Activated naive CD8-positive, alpha-beta T cell treated with anti-CD3 and anti-CD28 coated beads for 36 hours (primary cell): ENCODE measurements around the gene STKLD1. TPM values are rescaled to one million over a fixed set of nuclear protein-coding genes. Genes with fewer than 3 reads are reported as not detected.
A peak's percentile ranks its signal among the peaks of the same experiment; 100 is the strongest.
"Not testable (repeated sequence)": the region's sequence is repeated elsewhere in the genome, so short reads cannot be mapped to it uniquely, and the experiment has no call there.

Experiments used
- DNase-seq: peaks from one replicate; pipeline ENCODE4 v3.0.0; 2021
- H3K27ac Mint-ChIP-seq: one replicate; pipeline ENCODE4 v1.8.0; 2022; ENCODE audit warnings: mild to moderate bottlenecking, moderate library complexity, mixed read lengths
- H3K27me3 Mint-ChIP-seq: one replicate; pipeline ENCODE4 v1.8.0; 2022; ENCODE audit warnings: mild to moderate bottlenecking, mixed read lengths
- H3K36me3 Mint-ChIP-seq: one replicate; pipeline ENCODE4 v1.8.0; 2021; ENCODE audit warnings: mild to moderate bottlenecking, mixed read lengths
- H3K4me1 Mint-ChIP-seq: one replicate; pipeline ENCODE4 v1.8.0; 2021; ENCODE audit warnings: mixed read lengths
- H3K4me3 Mint-ChIP-seq: one replicate; pipeline ENCODE4 v1.8.0; 2022; ENCODE audit warnings: mild to moderate bottlenecking, moderate library complexity, mixed read lengths
- H3K9me3 Mint-ChIP-seq: one replicate; pipeline ENCODE4 v1.8.0; 2022; ENCODE audit warnings: mixed read lengths
- total RNA-seq, 2 experiments: library from RNA; stranded (reverse); gene quantifications; one replicate each; pipeline ENCODE4 v1.2.3, GENCODE V29; 2021

The STKLD1 gene
- total RNA-seq, 2 experiments from 2014 or later, result 0.16 to 0.31 TPM

DNA sequence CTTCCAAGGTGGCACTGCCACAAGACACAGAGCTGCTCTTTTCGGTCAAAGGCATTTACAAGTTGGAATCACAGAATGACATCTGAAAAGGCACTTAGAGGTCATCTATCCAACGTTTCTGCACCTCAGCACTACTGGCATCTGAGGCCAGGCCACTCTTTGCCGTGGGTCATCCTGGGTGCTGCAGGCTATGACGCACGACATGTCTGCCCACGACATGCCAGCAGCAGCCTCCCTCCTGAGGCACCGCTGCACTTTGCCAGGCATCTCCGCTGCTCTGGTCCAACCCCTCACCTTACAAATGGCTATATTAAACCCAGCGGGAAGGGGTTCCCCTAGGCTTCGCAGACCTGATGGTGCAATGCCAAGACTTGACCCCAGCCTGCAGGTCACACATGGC, 8.4 kb upstream of the STKLD1 start:
- H3K27me3 Mint-ChIP-seq, result no peaks in the 10 kb centered on the region
- H3K9me3 Mint-ChIP-seq, result no peaks in the 10 kb centered on the region
- peaks cover 49% of the 10 kb centered on the region for H3K4me1 Mint-ChIP-seq
- no peak overlapping the region for H3K4me3 Mint-ChIP-seq
- DNase-seq, result no peak
- peaks cover 45% of the 10 kb centered on the region for H3K36me3 Mint-ChIP-seq
- H3K27ac Mint-ChIP-seq, result no peak overlapping the region

DNA sequence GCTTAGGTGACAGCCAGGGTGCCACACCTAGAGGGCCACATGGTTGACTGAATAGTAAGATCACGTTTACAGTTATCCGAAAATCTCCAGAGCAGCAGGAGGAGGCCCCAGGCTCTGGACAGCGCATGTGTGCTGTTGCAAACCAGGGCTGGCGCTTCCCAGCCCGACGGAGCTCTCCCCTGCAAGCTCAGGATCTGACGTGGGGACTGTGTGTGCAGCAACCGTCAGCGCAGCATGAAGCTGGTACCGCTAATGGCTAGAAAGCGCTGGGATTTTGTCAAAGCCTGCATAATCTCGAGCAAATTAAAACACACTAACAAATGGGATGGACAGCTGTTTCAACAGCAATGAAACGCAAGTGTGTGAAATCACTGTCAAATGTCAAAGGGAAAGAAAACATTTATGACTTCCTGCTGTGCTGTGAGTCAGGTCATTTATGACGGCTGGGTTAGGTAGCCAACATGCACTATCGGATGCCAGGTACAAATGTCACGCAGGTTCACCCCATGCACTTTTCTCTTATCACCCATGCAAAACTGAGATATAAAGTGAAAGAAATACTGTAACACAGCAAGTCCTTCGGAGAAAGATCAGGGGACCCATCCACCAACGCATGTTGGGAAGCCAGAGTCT, 7.8 kb upstream of the STKLD1 start:
- H3K4me1 Mint-ChIP-seq, result peaks cover 54% of the 10 kb centered on the region
- H3K27me3 Mint-ChIP-seq, result no peaks in the 10 kb centered on the region
- H3K9me3 Mint-ChIP-seq, result no peaks in the 10 kb centered on the region
- H3K27ac Mint-ChIP-seq, result peak overlapping the region; percentile 95
- H3K36me3 Mint-ChIP-seq, result peaks cover 49% of the 10 kb centered on the region
- peak overlapping the region; percentile 60 for H3K4me3 Mint-ChIP-seq
- no peak for DNase-seq

DNA sequence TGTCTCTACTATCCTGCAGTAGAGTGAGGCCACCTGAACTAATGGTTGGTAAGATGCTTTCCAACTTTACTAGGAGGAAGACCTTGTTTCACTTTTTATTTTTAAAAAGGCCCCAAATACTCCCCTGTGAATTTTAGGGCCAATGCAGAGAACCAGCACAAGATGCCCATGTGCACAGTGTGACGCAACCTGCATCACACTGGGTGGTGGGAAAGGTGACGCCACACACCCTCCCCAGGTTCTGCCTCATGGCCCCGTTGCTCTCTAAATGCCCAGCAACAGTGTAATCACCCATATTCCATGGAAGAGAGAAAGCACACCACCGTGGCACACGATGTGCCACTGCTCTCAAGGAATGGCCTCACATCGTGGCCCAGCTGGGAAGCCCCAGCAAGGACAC, 6.7 kb upstream of the STKLD1 start:
- Mint-ChIP-seq H3K27me3 (no peaks in the 10 kb centered on the region), H3K4me3 (peak overlapping the region; percentile 32), H3K4me1 (peaks cover 58% of the 10 kb centered on the region), H3K9me3 (no peaks in the 10 kb centered on the region), H3K27ac (peak overlapping the region; percentile 95), H3K36me3 (peaks cover 52% of the 10 kb centered on the region)
- no peak for DNase-seq

DNA sequence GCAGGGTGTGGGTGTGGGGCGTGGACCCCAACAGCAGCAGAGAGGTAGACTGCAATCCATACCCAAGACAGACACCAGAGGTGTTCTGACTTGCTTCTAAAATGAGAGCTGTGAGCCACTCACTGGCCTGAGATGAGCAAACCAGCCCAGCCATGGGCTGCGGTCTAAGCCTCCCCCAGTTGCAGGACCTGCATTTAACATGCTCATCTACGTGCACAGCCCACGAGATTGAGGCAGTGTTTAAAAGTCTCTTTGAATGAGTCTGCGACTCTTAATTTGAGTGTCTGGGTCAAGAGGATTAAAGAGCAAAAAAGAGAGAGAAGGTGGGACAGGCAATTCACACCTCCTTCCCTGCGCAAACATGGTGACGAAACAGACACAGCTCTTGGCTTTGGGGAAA, 6.2 kb upstream of the STKLD1 start:
- Mint-ChIP-seq H3K9me3 (no peaks in the 10 kb centered on the region), H3K27me3 (no peaks in the 10 kb centered on the region), H3K36me3 (peaks cover 55% of the 10 kb centered on the region), H3K4me3 (peak overlapping the region; percentile 77), H3K4me1 (peaks cover 60% of the 10 kb centered on the region), H3K27ac (peak overlapping the region; percentile 95)
- DNase-seq, result no peak

DNA sequence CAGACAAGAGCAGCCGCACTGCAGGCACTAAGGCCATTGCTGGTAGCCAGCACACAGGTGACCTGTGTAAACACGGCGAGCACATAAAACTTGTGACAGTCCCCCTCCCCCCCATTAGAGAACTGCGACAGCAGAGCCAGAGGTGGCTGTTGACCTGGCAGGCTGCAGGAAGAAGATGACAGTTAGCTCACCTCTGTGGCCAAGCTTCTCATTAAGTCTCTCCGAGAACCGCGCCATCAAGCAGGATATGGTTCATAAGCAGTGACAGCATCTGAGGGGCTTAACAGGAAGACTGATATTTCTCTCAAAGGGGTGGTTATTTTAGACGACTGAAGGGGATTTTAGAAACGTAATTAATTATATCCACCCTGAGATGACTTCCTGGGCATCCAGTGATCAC, 5.5 kb upstream of the STKLD1 start:
- H3K27ac Mint-ChIP-seq, result peak overlapping the region; percentile 95
- DNase-seq, result peak; percentile 49
- no peaks in the 10 kb centered on the region for H3K9me3 Mint-ChIP-seq
- peaks cover 56% of the 10 kb centered on the region for H3K36me3 Mint-ChIP-seq
- peak overlapping the region; percentile 77 for H3K4me3 Mint-ChIP-seq
- peaks cover 60% of the 10 kb centered on the region for H3K4me1 Mint-ChIP-seq
- no peaks in the 10 kb centered on the region for H3K27me3 Mint-ChIP-seq

DNA sequence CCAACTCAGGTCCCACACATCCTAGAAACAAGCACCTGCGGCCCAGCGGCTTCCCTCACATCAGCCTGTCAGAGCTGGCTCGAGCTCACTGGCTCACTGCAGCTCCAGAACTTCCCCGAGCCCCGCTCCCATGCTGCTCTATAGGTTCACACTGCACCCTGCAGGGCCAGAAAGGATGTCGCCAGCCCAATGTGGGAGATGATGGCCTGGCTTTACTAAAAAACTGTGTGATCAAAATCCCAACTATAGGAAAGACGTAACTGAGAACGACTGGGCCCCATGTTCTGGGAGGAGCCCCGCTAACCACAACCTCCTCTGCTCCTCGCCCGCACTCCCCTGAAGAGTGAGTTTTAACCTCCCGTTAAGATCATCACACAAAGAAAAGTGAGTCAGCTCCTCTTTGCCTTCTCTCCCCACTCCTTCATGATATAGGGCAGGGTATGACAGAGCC, 4.9 kb upstream of the STKLD1 start:
- Mint-ChIP-seq H3K4me3 (peak overlapping the region; percentile 77), H3K9me3 (no peaks in the 10 kb centered on the region), H3K4me1 (peaks cover 60% of the 10 kb centered on the region), H3K36me3 (peaks cover 56% of the 10 kb centered on the region), H3K27ac (peak overlapping the region; percentile 95), H3K27me3 (no peaks in the 10 kb centered on the region)
- DNase-seq, result peak; percentile 80

DNA sequence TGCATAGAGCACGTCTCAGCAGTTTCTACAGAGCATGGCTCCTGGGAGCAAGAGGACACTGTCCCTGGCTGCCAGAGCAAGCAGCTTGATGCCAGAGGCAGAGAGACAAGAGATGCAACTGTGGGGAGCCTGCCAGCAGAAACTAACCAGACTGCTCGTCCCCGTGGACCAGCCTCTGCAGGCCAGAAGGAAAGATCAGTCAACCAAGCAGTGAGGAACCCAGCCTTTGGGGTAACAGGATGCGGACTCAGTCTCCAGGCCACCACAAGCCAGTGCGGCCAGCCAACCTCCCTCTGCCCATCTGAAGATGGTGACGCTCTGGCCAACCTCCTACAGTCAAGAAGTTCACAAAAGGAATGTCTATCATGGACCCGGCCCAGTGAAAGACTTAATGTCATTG, 4.0 kb upstream of the STKLD1 start:
- no peak for DNase-seq
- H3K27ac Mint-ChIP-seq, result peak overlapping the region; percentile 95
- H3K9me3 Mint-ChIP-seq, result no peaks in the 10 kb centered on the region
- peak overlapping the region; percentile 77 for H3K4me3 Mint-ChIP-seq
- peaks cover 60% of the 10 kb centered on the region for H3K4me1 Mint-ChIP-seq
- peaks cover under 1% of the 10 kb centered on the region for H3K27me3 Mint-ChIP-seq
- H3K36me3 Mint-ChIP-seq, result peaks cover 56% of the 10 kb centered on the region

DNA sequence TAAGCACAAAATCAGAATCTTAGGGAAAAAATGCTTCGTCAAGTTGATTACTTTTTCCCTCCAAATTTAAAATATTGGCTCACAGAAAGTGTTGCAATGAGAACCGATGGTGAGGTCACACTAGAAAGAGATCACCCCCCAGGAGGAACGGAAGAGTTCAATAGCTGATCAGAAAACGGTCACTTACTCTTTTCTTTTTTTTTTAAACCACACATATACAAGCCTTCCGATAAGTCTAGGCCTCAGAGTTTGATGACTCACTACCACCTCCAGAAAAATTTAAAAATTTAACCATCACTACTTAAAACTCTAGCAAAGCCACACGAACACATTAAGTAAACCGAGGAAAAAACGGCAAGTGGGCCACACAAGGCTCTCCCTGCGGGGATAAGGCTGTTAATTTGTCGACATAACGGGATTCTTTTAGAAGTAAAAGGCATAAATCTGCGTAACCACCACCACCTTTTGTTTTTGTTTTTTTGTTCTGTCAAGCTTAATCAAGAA, 1.5 kb upstream of the STKLD1 start:
- Mint-ChIP-seq H3K27me3 (peaks cover 3% of the 10 kb centered on the region), H3K36me3 (peaks cover 42% of the 10 kb centered on the region), H3K9me3 (no peaks in the 10 kb centered on the region), H3K4me1 (peaks cover 41% of the 10 kb centered on the region), H3K27ac (peak overlapping the region; percentile 98), H3K4me3 (peak overlapping the region; percentile 98)
- DNase-seq, result no peak

DNA sequence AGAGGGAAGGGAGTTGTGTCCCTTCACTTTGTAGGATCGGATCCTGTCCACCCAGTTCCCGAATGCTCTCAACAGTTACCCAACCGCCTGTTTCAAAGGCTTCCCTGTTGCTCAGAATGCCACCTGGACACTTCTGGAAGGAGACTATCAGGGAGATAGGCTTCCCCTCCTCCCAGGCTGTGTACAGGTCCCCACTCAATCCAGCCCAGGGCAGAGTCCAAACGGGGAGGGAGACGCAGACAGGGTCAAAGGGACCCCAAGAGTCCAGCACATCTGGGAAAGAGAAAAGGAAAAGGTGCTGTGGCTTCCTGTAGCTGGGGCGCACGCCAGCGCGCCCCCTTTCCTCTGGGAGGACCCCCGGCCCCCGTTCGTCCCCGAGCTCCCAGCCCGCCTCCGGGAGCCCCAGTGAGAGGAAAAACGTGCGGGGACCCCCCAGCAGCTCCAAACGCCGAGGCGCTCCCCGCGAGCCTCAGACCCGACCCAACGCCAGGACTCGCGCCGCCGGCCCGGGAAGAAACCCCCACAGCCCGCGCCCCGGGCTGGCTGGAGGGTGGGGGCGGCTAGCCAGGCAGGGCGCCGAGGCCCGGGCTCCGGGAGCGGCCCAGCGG, 946 bp upstream of the STKLD1 start:
- Mint-ChIP-seq H3K4me1 (peaks cover 35% of the 10 kb centered on the region), H3K4me3 (peak overlapping the region; percentile 98), H3K27me3 (peaks cover 3% of the 10 kb centered on the region), H3K36me3 (peaks cover 36% of the 10 kb centered on the region), H3K27ac (peak overlapping the region; percentile 98), H3K9me3 (no peaks in the 10 kb centered on the region)
- DNase-seq, result peak; percentile 43

DNA sequence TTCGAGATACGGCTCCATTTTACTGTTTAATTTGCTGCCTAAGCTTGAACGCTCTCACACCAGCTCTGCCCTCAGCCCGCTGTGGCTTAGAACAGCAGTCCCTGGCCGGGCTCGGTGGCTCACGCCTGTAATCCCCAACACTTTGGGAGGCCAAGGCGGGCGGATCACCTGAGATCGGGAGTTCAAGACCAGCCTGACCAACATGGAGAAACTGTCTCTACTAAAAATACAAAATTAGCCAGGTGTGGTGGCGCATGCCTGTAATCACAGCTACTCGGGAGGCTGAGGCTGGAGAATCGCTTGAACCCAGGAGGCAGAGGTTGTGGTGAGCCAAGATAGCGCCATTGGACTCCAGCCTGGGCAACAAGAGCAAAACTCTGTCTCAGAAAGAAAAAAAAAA, 1.1 kb downstream of the STKLD1 start:
- H3K4me1 Mint-ChIP-seq, result peaks cover 16% of the 10 kb centered on the region
- not testable (repeated sequence) for H3K9me3 Mint-ChIP-seq

DNA sequence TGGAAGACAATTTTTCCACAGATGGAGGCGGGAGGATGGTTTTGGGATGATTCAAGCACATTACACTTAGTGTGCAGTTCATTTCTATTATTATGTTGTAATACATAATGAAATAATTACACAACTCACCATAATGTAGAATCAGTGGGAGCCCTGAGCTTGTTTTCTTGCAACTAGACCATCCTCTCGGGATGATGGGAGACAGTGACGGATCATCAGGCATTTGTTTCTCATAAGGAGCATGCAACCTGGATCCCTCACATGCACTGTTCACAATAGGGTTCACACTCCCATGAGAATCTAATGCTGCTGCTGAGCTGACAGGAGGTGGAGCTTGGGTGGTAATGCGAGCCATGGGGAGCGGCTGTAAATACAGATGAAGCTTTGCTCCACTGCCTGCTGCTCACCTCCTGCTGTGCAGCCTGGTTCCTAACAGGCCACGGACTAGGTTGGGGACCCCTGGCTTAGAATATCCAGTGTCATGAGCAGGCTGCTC, 1.6 kb downstream of the STKLD1 start:
- H3K27ac Mint-ChIP-seq, result no peak overlapping the region

More for the DNA sequence above, 1.1 kb downstream of the STKLD1 start:
- peak overlapping the region; percentile 57 for H3K4me3 Mint-ChIP-seq
- H3K27ac Mint-ChIP-seq, H3K27me3 Mint-ChIP-seq, DNase-seq: not testable (repeated sequence)
- H3K36me3 Mint-ChIP-seq, result peaks cover 22% of the 10 kb centered on the region

DNA sequence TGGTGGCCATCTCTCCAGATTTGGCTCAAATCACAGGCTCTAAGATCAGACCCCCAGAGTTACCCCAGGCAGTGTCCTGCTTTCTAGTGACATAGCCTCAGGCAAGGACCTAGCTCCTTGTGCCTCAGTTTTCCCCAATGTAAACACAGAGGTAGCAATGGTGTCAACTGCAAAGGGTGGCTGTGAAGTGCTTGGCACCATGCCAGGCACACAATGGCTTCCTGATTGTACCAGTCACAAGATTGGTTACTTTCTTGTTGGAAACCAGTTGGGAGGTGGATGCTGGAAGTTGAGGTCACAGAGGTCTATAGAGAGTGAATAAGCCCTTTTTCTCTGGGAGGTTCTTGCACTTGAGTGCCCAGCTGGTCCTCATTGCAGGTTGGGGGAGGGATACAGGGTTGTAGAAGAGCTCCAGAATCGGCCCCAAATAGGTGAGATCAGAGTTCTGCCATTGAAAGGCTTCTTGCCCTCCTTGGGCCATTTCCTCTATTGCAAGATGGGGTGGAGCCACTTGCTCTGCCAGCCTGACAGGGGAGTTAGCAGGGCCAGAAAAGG, 2.3 kb downstream of the STKLD1 start:
- Mint-ChIP-seq H3K27ac (no peak overlapping the region), H3K4me3 (no peak overlapping the region), H3K9me3 (no peaks in the 10 kb centered on the region), H3K4me1 (peaks cover 6% of the 10 kb centered on the region), H3K36me3 (peaks cover 11% of the 10 kb centered on the region), H3K27me3 (peaks cover 3% of the 10 kb centered on the region)
- no peak for DNase-seq

More for the DNA sequence above, 1.6 kb downstream of the STKLD1 start:
- peaks cover 17% of the 10 kb centered on the region for H3K36me3 Mint-ChIP-seq
- H3K4me3 Mint-ChIP-seq, result no peak overlapping the region
- peaks cover 3% of the 10 kb centered on the region for H3K27me3 Mint-ChIP-seq
- DNase-seq, result no peak
- peaks cover 11% of the 10 kb centered on the region for H3K4me1 Mint-ChIP-seq
- no peaks in the 10 kb centered on the region for H3K9me3 Mint-ChIP-seq

DNA sequence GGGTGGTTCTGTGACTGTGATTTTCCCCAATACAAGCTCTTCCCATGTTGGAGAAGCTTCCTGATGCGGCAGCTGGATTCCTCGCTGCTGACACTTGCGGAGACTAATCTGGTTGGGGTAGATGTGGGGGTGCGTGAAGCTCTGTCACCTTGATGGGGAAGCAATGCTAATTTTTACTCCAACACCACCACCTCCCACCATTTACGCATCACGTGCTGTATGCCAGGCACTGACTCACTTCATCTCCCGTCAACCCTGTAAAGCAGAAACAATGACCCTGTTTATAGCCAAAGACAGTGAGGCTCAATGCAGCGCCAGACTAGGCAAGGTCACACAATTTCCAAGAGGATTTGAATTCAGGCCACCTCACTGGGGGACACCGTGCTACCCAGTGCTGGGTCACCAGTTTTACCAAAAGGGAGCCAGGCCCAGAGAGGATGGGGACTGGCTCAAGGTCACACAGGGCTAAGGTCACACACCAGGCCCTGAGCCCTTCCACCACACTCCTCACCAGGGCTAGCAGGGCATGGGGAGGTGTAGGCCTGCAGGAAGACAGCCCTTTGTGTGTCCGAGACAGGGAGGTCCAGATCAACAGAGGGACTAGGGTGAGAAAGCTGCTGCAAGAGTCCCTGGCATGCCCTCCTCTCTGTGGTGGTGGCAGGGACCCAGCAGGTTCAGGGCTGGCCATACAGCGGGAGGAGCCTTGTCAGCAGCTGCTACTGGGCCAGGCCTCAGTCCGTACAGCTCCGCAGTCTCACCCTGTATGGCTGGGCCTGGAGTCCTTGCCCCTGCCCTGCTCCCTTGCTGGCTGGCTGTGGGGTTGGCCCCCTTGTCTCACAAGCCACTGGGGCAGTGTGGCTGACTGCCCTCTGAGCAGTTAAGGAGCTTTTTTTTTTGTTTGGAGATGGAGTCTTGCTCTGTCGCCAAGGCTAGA, 3.3 kb downstream of the STKLD1 start:
- H3K27ac Mint-ChIP-seq, result no peak overlapping the region
- H3K36me3 Mint-ChIP-seq, result peaks cover 6% of the 10 kb centered on the region
- DNase-seq, result no peak
- peaks cover 2% of the 10 kb centered on the region for H3K4me1 Mint-ChIP-seq
- H3K27me3 Mint-ChIP-seq, result peaks cover 3% of the 10 kb centered on the region
- no peak overlapping the region for H3K4me3 Mint-ChIP-seq
- no peaks in the 10 kb centered on the region for H3K9me3 Mint-ChIP-seq

DNA sequence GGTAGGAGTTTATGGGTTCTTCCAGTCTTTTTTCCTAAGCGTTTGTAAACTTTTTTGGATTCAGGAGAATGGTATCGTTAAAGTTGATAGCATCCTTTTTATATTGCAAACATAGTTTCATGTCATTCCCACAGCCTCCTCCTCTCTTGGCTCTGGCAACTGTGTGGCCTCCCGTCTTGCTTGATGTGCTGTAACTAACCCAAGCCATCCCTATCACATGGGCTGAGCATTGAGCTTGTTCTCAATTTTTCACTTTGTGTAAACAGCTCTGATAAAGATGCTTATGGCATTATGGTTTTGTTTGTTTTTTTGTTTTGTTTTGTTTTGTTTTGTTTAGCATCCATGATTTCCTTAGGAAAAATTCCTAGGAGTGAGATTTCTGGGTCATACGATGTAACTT, 4.6 kb downstream of the STKLD1 start:
- no peaks in the 10 kb centered on the region for H3K4me1 Mint-ChIP-seq
- DNase-seq, result no peak
- H3K27me3 Mint-ChIP-seq, result peaks cover 3% of the 10 kb centered on the region
- no peaks in the 10 kb centered on the region for H3K36me3 Mint-ChIP-seq
- no peak overlapping the region for H3K27ac Mint-ChIP-seq
- no peak overlapping the region for H3K4me3 Mint-ChIP-seq
- H3K9me3 Mint-ChIP-seq, result no peaks in the 10 kb centered on the region
